Osteoblast (primary cell): ENCODE measurements around the gene CD93. TPM values are rescaled to one million over a fixed set of nuclear protein-coding genes. Genes with fewer than 3 reads are reported as not detected.

Experiments used
- DNase-seq: peaks from one replicate; pipeline ENCODE4 v3.0.0; 2011; ENCODE audit warnings: low spot score, mixed read lengths; ENCODE audit not compliant: insufficient read length; ENCODE audit errors: missing footprints
- H2AFZ ChIP-seq: 2 replicates; pipeline ENCODE4 v1.6.0; 2011; ENCODE audit warnings: mild to moderate bottlenecking, low read length
- H3K27ac ChIP-seq: 2 replicates; pipeline ENCODE4 v1.5.1; 2011; ENCODE audit warnings: mild to moderate bottlenecking, low read depth, low read length, moderate library complexity
- H3K27me3 ChIP-seq: 2 replicates; pipeline ENCODE4 v1.6.0; 2012; ENCODE audit warnings: mild to moderate bottlenecking, control low read depth, inconsistent platforms, low read length, moderate library complexity; ENCODE audit not compliant: insufficient read depth
- H3K36me3 ChIP-seq: 2 replicates; pipeline ENCODE4 v1.5.1; 2011; ENCODE audit warnings: mild to moderate bottlenecking, low read length, control low read depth, moderate library complexity; ENCODE audit not compliant: insufficient read depth
- H3K4me1 ChIP-seq: 2 replicates; pipeline ENCODE4 v1.5.1; 2011; ENCODE audit warnings: mild to moderate bottlenecking, low read length, control low read depth, moderate library complexity; ENCODE audit not compliant: insufficient read depth
- H3K4me2 ChIP-seq: 2 replicates; pipeline ENCODE4 v1.6.0; 2011; ENCODE audit warnings: mild to moderate bottlenecking, low read length; ENCODE audit not compliant: insufficient read depth
- H3K4me3 ChIP-seq: fragments of 200-600 bp; sonication (generic); 3 replicates; pipeline ENCODE4 v1.5.1; 2012; ENCODE audit warnings: mild to moderate bottlenecking, low read length, inconsistent platforms; ENCODE audit not compliant: insufficient read depth
- H3K79me2 ChIP-seq: 2 replicates; pipeline ENCODE4 v1.6.0; 2012; ENCODE audit warnings: mild to moderate bottlenecking, low read length, control low read depth, inconsistent platforms; ENCODE audit not compliant: insufficient read depth
- H3K9me3 ChIP-seq: 2 replicates; pipeline ENCODE4 v1.5.1; 2011; ENCODE audit warnings: low read depth, low read length, control low read depth
- H4K20me1 ChIP-seq: 2 replicates; pipeline ENCODE4 v1.6.0; 2012; ENCODE audit warnings: mild to moderate bottlenecking, low read length, control low read depth; ENCODE audit not compliant: insufficient read depth
- total RNA-seq: library from RNA; depleted of rRNA; stranded (reverse); fragments of >200 nt; gene quantifications from 2 replicates; pipeline ENCODE4 v1.2.3, GENCODE V29; 2012
- TF ChIP-seq, protein P1 (sequence below): IDR thresholded peaks from 2 replicates; pipeline ENCODE4 v1.5.1; 2011; ENCODE audit warnings: mild to moderate bottlenecking, low read depth, low read length, moderate library complexity; ENCODE audit errors: extremely low read depth

CD93 gene
- total RNA-seq, 1 donor, result not detected

DNA sequence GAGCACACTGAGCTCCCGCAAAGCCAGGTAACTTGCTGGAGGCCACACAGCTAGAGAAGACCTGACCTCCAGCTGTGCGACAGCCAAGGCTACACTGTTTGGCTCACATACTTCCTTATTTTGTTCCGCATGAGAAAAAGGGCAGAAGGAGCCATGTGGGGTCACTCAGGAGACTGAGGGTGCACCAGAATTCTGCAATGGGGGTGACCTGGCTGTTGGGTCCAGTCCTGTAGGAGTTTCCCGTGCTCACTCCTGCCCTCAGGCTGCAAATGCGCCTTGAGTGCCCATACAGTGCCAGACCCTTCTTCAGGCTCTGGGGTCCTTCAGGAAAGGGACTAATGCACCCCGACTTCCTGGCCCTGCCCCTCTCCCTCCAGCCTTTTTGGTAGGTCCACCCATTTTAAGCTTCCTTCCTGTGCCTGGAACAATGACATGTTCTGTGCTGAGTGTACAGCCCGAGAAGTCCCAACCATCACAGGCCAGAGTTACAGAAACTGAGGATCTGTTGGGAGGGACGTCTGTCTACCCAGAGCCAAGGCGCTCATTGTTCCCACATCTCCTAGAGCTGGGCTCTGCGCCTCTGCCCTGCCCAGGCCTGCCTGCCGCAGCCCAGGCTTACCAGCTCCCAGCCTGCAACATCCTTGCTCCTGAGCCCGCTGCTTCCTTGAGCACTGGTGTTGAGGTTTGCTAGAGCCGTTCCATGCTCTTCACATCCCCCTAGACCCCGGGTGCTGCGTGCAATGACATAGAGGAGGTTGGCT, 33.5 kb upstream of the CD93 start:
- H2AFZ ChIP-seq, result no peak overlapping the region
- TF ChIP-seq, protein P1, sequence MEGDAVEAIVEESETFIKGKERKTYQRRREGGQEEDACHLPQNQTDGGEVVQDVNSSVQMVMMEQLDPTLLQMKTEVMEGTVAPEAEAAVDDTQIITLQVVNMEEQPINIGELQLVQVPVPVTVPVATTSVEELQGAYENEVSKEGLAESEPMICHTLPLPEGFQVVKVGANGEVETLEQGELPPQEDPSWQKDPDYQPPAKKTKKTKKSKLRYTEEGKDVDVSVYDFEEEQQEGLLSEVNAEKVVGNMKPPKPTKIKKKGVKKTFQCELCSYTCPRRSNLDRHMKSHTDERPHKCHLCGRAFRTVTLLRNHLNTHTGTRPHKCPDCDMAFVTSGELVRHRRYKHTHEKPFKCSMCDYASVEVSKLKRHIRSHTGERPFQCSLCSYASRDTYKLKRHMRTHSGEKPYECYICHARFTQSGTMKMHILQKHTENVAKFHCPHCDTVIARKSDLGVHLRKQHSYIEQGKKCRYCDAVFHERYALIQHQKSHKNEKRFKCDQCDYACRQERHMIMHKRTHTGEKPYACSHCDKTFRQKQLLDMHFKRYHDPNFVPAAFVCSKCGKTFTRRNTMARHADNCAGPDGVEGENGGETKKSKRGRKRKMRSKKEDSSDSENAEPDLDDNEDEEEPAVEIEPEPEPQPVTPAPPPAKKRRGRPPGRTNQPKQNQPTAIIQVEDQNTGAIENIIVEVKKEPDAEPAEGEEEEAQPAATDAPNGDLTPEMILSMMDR, result no peak
- H3K79me2 ChIP-seq, result no peaks in the 10 kb centered on the region
- no peaks in the 10 kb centered on the region for H3K9me3 ChIP-seq
- peaks cover 2% of the 10 kb centered on the region for H3K27me3 ChIP-seq
- H3K4me3 ChIP-seq, result no peak overlapping the region
- peak; percentile 39 for DNase-seq
- no peak overlapping the region for H3K4me2 ChIP-seq
- H3K27ac ChIP-seq, result no peak overlapping the region
- H4K20me1 ChIP-seq, result no peaks in the 10 kb centered on the region
- H3K4me1 ChIP-seq, result no peaks in the 10 kb centered on the region
- H3K36me3 ChIP-seq, result no peaks in the 10 kb centered on the region

DNA sequence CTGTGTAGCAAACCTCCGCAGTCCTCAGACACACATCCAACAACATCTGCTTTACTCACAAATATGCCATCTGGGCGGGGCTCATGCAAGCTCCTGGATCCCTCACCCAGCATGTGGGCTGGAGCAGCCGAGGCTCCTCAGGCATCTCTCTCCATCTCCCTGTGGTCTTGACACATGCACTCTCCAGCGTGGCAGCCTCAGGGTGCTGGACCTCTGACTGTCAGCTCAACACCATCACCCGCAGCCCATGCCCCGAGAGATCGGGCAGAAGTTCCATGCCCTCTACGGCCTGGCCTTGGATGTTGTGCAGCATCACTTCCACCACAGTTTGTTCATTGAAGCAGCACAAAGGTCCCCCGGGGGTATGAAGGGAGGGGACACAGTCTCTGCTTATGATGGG, 32.6 kb upstream of the CD93 start:
- Histone ChIP-seq H3K27ac (no peak overlapping the region), H3K36me3 (no peaks in the 10 kb centered on the region), H3K9me3 (no peaks in the 10 kb centered on the region), H2AFZ (no peak overlapping the region), H4K20me1 (no peaks in the 10 kb centered on the region), H3K4me1 (no peaks in the 10 kb centered on the region), H3K4me3 (no peak overlapping the region), H3K4me2 (no peak overlapping the region), H3K79me2 (no peaks in the 10 kb centered on the region), H3K27me3 (peaks cover 2% of the 10 kb centered on the region)
- peak; percentile 72 for DNase-seq
- TF ChIP-seq, protein P1, result no peak

DNA sequence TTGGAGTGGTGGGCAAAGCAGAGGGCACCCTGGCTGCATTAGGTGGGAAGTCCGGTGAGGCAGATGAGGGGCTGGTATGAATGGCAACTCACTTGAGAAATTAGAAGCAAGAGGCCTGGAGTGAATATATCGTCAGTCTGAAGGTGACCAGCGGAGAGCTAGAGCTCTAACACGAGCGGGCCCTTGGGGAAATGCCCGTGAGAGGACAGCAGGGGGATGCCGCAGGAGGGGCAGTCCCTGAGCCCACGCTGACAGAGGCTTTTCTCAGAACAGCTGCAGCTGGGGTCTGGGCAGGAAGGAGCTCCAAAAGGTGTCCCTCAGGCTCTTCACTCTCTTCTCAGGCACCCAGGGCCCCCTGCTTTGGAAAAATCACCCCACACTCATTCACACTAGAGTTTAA, 32.0 kb upstream of the CD93 start:
- no peaks in the 10 kb centered on the region for H3K36me3 ChIP-seq
- no peaks in the 10 kb centered on the region for H3K4me1 ChIP-seq
- H2AFZ ChIP-seq, result no peak overlapping the region
- no peak overlapping the region for H3K27ac ChIP-seq
- H3K27me3 ChIP-seq, result peaks cover 2% of the 10 kb centered on the region
- H3K4me3 ChIP-seq, result no peak overlapping the region
- H4K20me1 ChIP-seq, result no peaks in the 10 kb centered on the region
- H3K79me2 ChIP-seq, result no peaks in the 10 kb centered on the region
- DNase-seq, result peak; percentile 30
- no peak overlapping the region for H3K4me2 ChIP-seq
- no peaks in the 10 kb centered on the region for H3K9me3 ChIP-seq
- TF ChIP-seq, protein P1, result no peak

DNA sequence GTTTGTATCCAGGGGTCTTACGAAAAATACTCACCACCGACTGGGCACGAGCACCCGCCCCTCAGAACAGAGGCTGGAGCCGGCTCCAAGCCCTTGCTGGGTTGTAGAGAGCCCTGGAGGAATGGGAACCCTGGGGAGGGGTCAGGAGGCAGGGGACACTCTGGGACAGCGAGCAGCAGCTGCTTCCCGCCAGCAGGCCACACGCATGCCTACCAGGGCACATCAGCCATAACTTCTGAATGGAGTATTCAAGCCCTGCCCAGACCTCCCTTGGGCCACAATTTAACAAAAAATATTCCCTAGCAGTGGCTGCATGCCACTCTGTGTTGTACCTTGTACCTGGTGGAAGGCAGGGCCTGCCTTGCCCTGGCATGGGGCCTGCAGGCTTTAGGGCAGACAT, 31.6 kb upstream of the CD93 start:
- Histone ChIP-seq H3K79me2 (no peaks in the 10 kb centered on the region), H3K4me2 (no peak overlapping the region), H3K27ac (no peak overlapping the region), H2AFZ (no peak overlapping the region), H3K4me1 (no peaks in the 10 kb centered on the region), H3K4me3 (no peak overlapping the region), H4K20me1 (no peaks in the 10 kb centered on the region), H3K9me3 (no peaks in the 10 kb centered on the region), H3K27me3 (peaks cover 2% of the 10 kb centered on the region), H3K36me3 (no peaks in the 10 kb centered on the region)
- DNase-seq, result no peak
- TF ChIP-seq, protein P1, result no peak
